Epidermal melanocyte (primary cell): ENCODE results near the gene M6PR.
A peak's percentile ranks its signal among the peaks of the same experiment; 100 is the strongest.
"Not testable (repeated sequence)": the region's sequence is repeated elsewhere in the genome, so short reads cannot be mapped to it uniquely, and the experiment has no call there.

Source experiments
- DNase-seq: peaks from one replicate; pipeline ENCODE4 v3.0.0; 2011; ENCODE audit warnings: low spot score; ENCODE audit not compliant: insufficient read length

Gene M6PR

GRCh38 chr12:8950702-8951478 lies 1.4 kb upstream of the M6PR start:
- no peak for DNase-seq

GRCh38 chr12:8950221-8950527 lies 729 bp upstream of the M6PR start:
- DNase-seq: no peak

- DNase-seq: no peak
Observed at GRCh38 chr12:8948701-8949341, 624 bp downstream of the M6PR start.

- no peak for DNase-seq
Observed at GRCh38 chr12:8947737-8948136, 1.7 kb downstream of the M6PR start.

- DNase-seq: no peak
Observed at GRCh38 chr12:8946733-8947132, 2.7 kb downstream of the M6PR start.

GRCh38 chr12:8943565-8944186 lies 5.8 kb downstream of the M6PR start:
- DNase-seq: no peak

- no peak for DNase-seq
Observed at GRCh38 chr12:8941691-8942478, 7.6 kb downstream of the M6PR start.

- not testable (repeated sequence) for DNase-seq
Observed at GRCh38 chr12:8937842-8938442, 11.5 kb downstream of the M6PR start.

- no peak for DNase-seq
Observed at GRCh38 chr12:8936735-8937134, 12.7 kb downstream of the M6PR start.

GRCh38 chr12:8934080-8934479 lies 15.4 kb downstream of the M6PR start:
- not testable (repeated sequence) for DNase-seq

GRCh38 chr12:8932464-8932863 lies 17.0 kb downstream of the M6PR start:
- DNase-seq: not testable (repeated sequence)

GRCh38 chr12:8930655-8931323 lies 18.7 kb downstream of the M6PR start:
- not testable (repeated sequence) for DNase-seq

GRCh38 chr12:8922544-8922943 lies 26.9 kb downstream of the M6PR start:
- no peak for DNase-seq

GRCh38 chr12:8919643-8920042 lies 29.8 kb downstream of the M6PR start:
- DNase-seq: not testable (repeated sequence)

- DNase-seq: no peak
Observed at GRCh38 chr12:8917751-8918150, 31.7 kb downstream of the M6PR start.

- no peak for DNase-seq
Observed at GRCh38 chr12:8917031-8917430, 32.4 kb downstream of the M6PR start.

GRCh38 chr12:8916154-8916553 lies 33.3 kb downstream of the M6PR start:
- no peak for DNase-seq

- DNase-seq: peak; percentile 40
Observed at GRCh38 chr12:8914716-8915526, 34.5 kb downstream of the M6PR start.

- peak; percentile 67 for DNase-seq
Observed at GRCh38 chr12:8914033-8914715, 35.3 kb downstream of the M6PR start, which contains the start of gene PHC1. Gene PHC1 (plus strand): TSS chr12:8914509. CDS start chr12:8917678, 3,169 bp downstream.
